HepG2 (cell line): ENCODE measurements around the gene ABCB6. TPM values are rescaled to one million over a fixed set of nuclear protein-coding genes. Genes with fewer than 3 reads are reported as not detected.

Source experiments
- ATAC-seq: fragments of 200-7000 bp; cut with Tn5 transposase; 3 replicates; pipeline ENCODE4 v1.9.1; 2020; ENCODE audit warnings: mild to moderate bottlenecking, moderate library complexity
- BruUV-seq: library from RNA; stranded (reverse); fragments of 400-500 nt; replicated peaks from 2 replicates; lab custom pipeline; 2021; lab: Mats Ljungman, UMichigan
- CTCF ChIA-PET: fragments of 300-600 bp; formaldehyde crosslinking; extraction: SDS; loops from one replicate; lab custom pipeline; 2021; ENCODE audit warnings: low total read pairs, inconsistent platforms, low intra/inter-chr PET ratio; lab: Yijun Ruan, JAX
- POLR2A ChIA-PET: fragments of 350-600 bp; sonication (Branson Sonifier 250); formaldehyde crosslinking; loops from one replicate; lab custom pipeline; 2020; ENCODE audit warnings: antibody characterized with exemption, inconsistent platforms; lab: Yijun Ruan, JAX
- DNase-seq: peaks from one replicate; pipeline ENCODE4 v3.0.0-alpha.2; 2015; ENCODE audit warnings: low spot score
- FAIRE-seq: peaks from 3 replicates; lab custom pipeline; 2011; peaks lifted over from hg19 to GRCh38; lab: Jason Lieb, UNC
- H2AFZ ChIP-seq: one replicate; pipeline ENCODE4 v1.6.1; 2011; ENCODE audit warnings: low read length, inconsistent platforms
- H3K27ac ChIP-seq: fragments of 300-600 bp; 3 replicates; pipeline ENCODE4 v1.8.0; 2011; ENCODE audit warnings: mixed run types, mild to moderate bottlenecking, mixed read lengths, low read length, inconsistent platforms; ENCODE audit not compliant: insufficient read depth; ENCODE audit errors: extremely low read length
- H3K27me3 ChIP-seq, 2 experiments: fragments of 200-600 bp in 1 of 2; 2 replicates in 1 of 2; 3 replicates in 1 of 2; pipeline versions ENCODE4 v1.6.0 to v1.8.0; 2011; ENCODE audit warnings: low read length in 2 of 2, mild to moderate bottlenecking in 2 of 2, moderate library complexity in 2 of 2, inconsistent platforms in 1 of 2; ENCODE audit not compliant: insufficient read depth in 2 of 2, control insufficient read depth in 1 of 2
- H3K36me3 ChIP-seq, 2 experiments: fragments of 200-600 bp in 1 of 2; replicated peaks in 1 of 2; 2 replicates in 1 of 2; 3 replicates in 1 of 2; pipeline versions ENCODE4 v1.5.1 to v1.8.0; 2011; ENCODE audit warnings: low read length in 2 of 2, inconsistent platforms in 1 of 2; ENCODE audit not compliant: insufficient read depth in 2 of 2, control insufficient read depth in 1 of 2
- H3K4me1 ChIP-seq: 2 replicates; pipeline ENCODE4 v1.5.1; 2012; ENCODE audit warnings: low read length, inconsistent platforms; ENCODE audit not compliant: insufficient read depth
- H3K4me2 ChIP-seq: 2 replicates; pipeline ENCODE4 v1.6.0; 2011; ENCODE audit warnings: low read depth, low read length, inconsistent platforms
- H3K4me3 ChIP-seq, 3 experiments: fragments of 200-600 bp in 1 of 3; sonication (generic), shearing (Covaris generic) in 1 of 3; replicated peaks in 1 of 3; 2 replicates each; pipeline ENCODE4 v1.5.1; 2011 to 2016; ENCODE audit warnings: low read length in 3 of 3, inconsistent platforms in 2 of 3, low read depth in 2 of 3, mild to moderate bottlenecking in 2 of 3, control low read depth in 1 of 3, mixed read lengths in 1 of 3; ENCODE audit not compliant: insufficient read depth in 1 of 3
- H3K79me2 ChIP-seq: one replicate; pipeline ENCODE4 v1.6.1; 2011; ENCODE audit warnings: low read length, inconsistent platforms; ENCODE audit not compliant: insufficient read depth
- H3K9ac ChIP-seq: 2 replicates; pipeline ENCODE4 v1.6.0; 2011; ENCODE audit warnings: mild to moderate bottlenecking, low read depth, low read length, inconsistent platforms; ENCODE audit not compliant: insufficient read depth
- H3K9me3 ChIP-seq: 2 replicates; pipeline ENCODE4 v1.5.1; 2012; ENCODE audit warnings: mild to moderate bottlenecking, low read length
- H4K20me1 ChIP-seq: 2 replicates; pipeline ENCODE4 v1.6.0; 2011; ENCODE audit warnings: inconsistent platforms, mild to moderate bottlenecking, low read length, moderate library complexity; ENCODE audit not compliant: insufficient read depth
- CBFB ChIP-seq: sonication (generic); formaldehyde crosslinking; IDR thresholded peaks from 2 replicates; pipeline ENCODE4 v1.4.0; 2020; ENCODE audit warnings: missing genetic modification reagents
- FOXO1 ChIP-seq: sonication (generic); formaldehyde crosslinking; IDR thresholded peaks from 2 replicates; pipeline ENCODE4 v1.4.0; 2020; ENCODE audit warnings: missing genetic modification reagents
- HDAC1 ChIP-seq: sonication (generic); formaldehyde crosslinking; IDR thresholded peaks from 2 replicates; pipeline ENCODE4 v1.5.1; 2020; ENCODE audit warnings: mild to moderate bottlenecking, missing genetic modification reagents
- PRDM15 ChIP-seq: sonication (generic); formaldehyde crosslinking; IDR thresholded peaks from 2 replicates; pipeline ENCODE4 v1.4.0; 2020; ENCODE audit warnings: missing genetic modification reagents
- ZBTB2 ChIP-seq: sonication (generic); formaldehyde crosslinking; IDR thresholded peaks from 2 replicates; pipeline ENCODE4 v1.8.0; 2022; ENCODE audit warnings: low read depth, missing genetic modification reagents
- ZNF318 ChIP-seq: sonication (generic); formaldehyde crosslinking; IDR thresholded peaks from 2 replicates; pipeline ENCODE4 v1.4.0; 2020; ENCODE audit warnings: mild to moderate bottlenecking, missing genetic modification reagents
- ZNF572 ChIP-seq: sonication (generic); formaldehyde crosslinking; IDR thresholded peaks from 2 replicates; pipeline ENCODE4 v1.5.1; 2020; ENCODE audit warnings: mild to moderate bottlenecking, missing genetic modification reagents
- ZNF615 ChIP-seq: sonication (generic); formaldehyde crosslinking; IDR thresholded peaks from 2 replicates; pipeline ENCODE4 v1.5.0; 2020; ENCODE audit warnings: mild to moderate bottlenecking, missing genetic modification reagents, borderline replicate concordance
- ZNF766 ChIP-seq: sonication (generic); formaldehyde crosslinking; IDR thresholded peaks from 2 replicates; pipeline ENCODE4 v1.5.0; 2020; ENCODE audit warnings: missing genetic modification reagents, borderline replicate concordance
- WGBS: methylation state at CpG from one replicate; pipeline ENCODE4 v1.1.6; 2017; ENCODE audit warnings: low lambda C conversion rate; 5-methylcytosine and 5-hydroxymethylcytosine counted together
- in situ Hi-C: cut with HindIII; loops from 2 replicates; pipeline ENCODE4 v1.10.0; 2017; ENCODE audit warnings: low pct_unique_long_range_greater_than_20kb; ENCODE audit not compliant: extremely low pct_ligation_motif_present
- intact Hi-C: fragments of 100-400 bp; cut with micrococcal nuclease; formaldehyde crosslinking; loops from one replicate; pipeline ENCODE4 v1.10.0; 2022; ENCODE audit not compliant: unreplicated experiment
- polyA plus RNA-seq, 8 experiments: library from polyadenylated mRNA; depleted of rRNA in 3 of 8; stranded (reverse) in 7 of 8; unstranded in 1 of 8; fragments of >200 nt; fragmentation: Illumina TruSeq in 4 of 8; extraction: Trizol in 4 of 8; gene quantifications; 2 replicates each; pipeline versions ENCODE4 v1.2.1 to v1.2.3, GENCODE V29; 2011 to 2016; ENCODE audit warnings: low read depth in 4 of 8, missing spikeins in 1 of 8, mixed read lengths in 1 of 8; ENCODE audit not compliant: insufficient read depth in 1 of 8
- total RNA-seq, 5 experiments: library from RNA; depleted of rRNA; stranded (reverse); fragments of >200 nt; fragmentation: Illumina TruSeq; extraction: Trizol; gene quantifications; 2 replicates each; pipeline ENCODE4 v1.2.3, GENCODE V29; 2016; ENCODE audit warnings: low read depth in 1 of 5

Gene ABCB6
- total and polyA plus RNA-seq, 2 of the 13 experiments (the other 11 are each of a cell fraction or from before 2014, with no cell fraction given): 91.1 to 137 TPM

GRCh38 chr2:219213486-219214071 lies 5.2 kb downstream of the ABCB6 start (continued):
- TF ChIP-seq FOXO1 (CRISPR knock-in tag) (no peak), ZBTB2 (CRISPR knock-in tag) (no peak), HDAC1 (CRISPR knock-in tag) (no peak), CBFB (CRISPR knock-in tag) (no peak)

GRCh38 chr2:219213026-219213415 lies 5.7 kb downstream of the ABCB6 start:
- DNase-seq (no peak), ATAC-seq (no peak), FAIRE-seq (no peak)
- in situ Hi-C loops: no loop called here
- BruUV-seq: no TSS peak
- H3K4me1 ChIP-seq: peaks cover 71% of the 10 kb centered on the region
- H3K79me2 ChIP-seq: peaks cover 11% of the 10 kb centered on the region
- H2AFZ ChIP-seq: no peak overlapping the region
- 97% methylated on average over 8 of the region's 8 CpGs for WGBS
- no peaks in the 10 kb centered on the region for H4K20me1 ChIP-seq
- CTCF ChIA-PET: no interaction called here
- H3K36me3 ChIP-seq: peaks cover 38 to 66% of the 10 kb centered on the region in 2 experiments
- no peak overlapping the region for H3K4me3 ChIP-seq
- no peak overlapping the region for H3K27ac ChIP-seq
- H3K9me3 ChIP-seq: no peaks in the 10 kb centered on the region
- POLR2A ChIA-PET: interaction anchor here (1.1 to 3.4 kb wide), 2 partner anchors 36 to 37 kb away, joined by 4 to 20 read pairs; partner anchors contain the start of gene CNPPD1
- intact Hi-C loops: no loop called here
- H3K4me2 ChIP-seq: no peak overlapping the region
- no peak overlapping the region for H3K9ac ChIP-seq
- H3K27me3 ChIP-seq: no peaks in the 10 kb centered on the region
- TF ChIP-seq PRDM15: no peak
- no peak for TF ChIP-seq ZNF572 (CRISPR knock-in tag)
- TF ChIP-seq ZNF766: no peak
- TF ChIP-seq ZNF318: no peak
- TF ChIP-seq ZNF615 (CRISPR knock-in tag): no peak
